Measurements from ENCODE around the gene GNB5.

The GNB5 gene

DNA sequence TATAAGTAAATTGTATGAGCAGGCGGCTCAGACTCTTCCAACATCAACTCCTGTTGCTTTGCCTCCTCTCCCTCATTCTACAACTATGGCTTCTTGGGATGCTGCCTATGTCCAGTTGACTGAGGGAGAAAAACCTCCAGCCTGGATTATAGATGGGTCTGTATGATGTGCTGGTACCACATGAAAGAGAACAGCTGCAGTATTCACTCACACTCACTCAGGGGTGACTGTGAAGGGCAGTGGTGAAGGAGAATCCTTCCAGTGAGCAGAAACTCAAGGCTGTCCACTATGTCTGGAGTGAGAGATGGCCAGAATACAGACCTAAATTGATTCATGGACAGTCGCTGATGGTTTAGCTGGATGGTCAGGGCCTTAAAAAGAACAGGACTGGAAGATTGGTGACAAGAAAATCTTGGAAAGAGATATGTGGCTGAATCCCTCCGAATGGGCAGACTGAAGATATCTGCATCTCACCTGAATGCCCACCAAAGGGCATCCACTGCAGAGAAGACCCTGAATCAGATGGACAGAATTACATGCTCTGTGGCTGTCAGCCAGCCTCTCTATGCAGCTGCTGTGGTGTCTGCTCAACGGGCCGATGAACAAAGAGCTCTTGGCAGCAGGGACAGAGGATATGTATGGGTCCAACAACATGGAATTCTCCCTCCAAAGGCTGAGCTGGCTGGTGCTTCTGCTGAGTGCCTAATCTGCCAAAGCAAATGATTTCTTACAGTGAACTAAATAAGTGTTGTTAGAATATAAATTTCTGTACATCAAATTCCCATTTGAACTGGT, 76.7 kb downstream of the GNB5 start:
- TF ChIP-seq, protein P1, sequence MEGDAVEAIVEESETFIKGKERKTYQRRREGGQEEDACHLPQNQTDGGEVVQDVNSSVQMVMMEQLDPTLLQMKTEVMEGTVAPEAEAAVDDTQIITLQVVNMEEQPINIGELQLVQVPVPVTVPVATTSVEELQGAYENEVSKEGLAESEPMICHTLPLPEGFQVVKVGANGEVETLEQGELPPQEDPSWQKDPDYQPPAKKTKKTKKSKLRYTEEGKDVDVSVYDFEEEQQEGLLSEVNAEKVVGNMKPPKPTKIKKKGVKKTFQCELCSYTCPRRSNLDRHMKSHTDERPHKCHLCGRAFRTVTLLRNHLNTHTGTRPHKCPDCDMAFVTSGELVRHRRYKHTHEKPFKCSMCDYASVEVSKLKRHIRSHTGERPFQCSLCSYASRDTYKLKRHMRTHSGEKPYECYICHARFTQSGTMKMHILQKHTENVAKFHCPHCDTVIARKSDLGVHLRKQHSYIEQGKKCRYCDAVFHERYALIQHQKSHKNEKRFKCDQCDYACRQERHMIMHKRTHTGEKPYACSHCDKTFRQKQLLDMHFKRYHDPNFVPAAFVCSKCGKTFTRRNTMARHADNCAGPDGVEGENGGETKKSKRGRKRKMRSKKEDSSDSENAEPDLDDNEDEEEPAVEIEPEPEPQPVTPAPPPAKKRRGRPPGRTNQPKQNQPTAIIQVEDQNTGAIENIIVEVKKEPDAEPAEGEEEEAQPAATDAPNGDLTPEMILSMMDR (IDR thresholded peaks at IDR 0.05; ENCODE audit: insufficient read depth, low read depth, low read length, missing control alignments): no peak
- H3K4me3 ChIP-seq (ENCODE audit: low read length): no peak overlapping the region
- no peak for DNase-seq (ENCODE audit: low read depth)

GRCh38 chr15:52113708-52114107, 77.5 kb downstream of the GNB5 start:
- no peak overlapping the region for H3K4me3 ChIP-seq (ENCODE audit: low read length)
- TF ChIP-seq, protein P1 (IDR thresholded peaks at IDR 0.05; ENCODE audit: insufficient read depth, low read depth, low read length, missing control alignments): no peak
- no peak for DNase-seq (ENCODE audit: low read depth)

DNA sequence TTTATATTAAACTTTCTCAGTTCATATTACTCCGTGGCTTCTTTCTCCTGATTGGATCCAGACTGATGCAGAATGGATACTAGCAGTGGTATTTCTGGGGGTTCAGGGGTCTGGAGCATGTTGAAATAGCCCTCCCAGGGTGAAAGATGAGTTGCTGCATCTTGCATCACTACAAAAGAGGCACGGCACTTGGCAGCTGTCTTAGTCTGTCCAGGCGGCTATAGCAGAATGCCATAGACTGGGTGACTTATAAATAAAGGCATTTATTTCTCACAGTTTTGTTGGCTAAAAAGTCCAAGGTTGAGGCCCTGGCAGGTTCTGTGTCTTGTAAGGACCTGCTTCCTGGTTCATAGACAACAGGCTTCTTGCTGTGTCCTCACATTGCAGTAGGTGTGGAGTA, 78.0 kb downstream of the GNB5 start:
- TF ChIP-seq, protein P1 (IDR thresholded peaks at IDR 0.05; ENCODE audit: insufficient read depth, low read depth, low read length, missing control alignments): no peak
- DNase-seq (ENCODE audit: low read depth): no peak

DNA sequence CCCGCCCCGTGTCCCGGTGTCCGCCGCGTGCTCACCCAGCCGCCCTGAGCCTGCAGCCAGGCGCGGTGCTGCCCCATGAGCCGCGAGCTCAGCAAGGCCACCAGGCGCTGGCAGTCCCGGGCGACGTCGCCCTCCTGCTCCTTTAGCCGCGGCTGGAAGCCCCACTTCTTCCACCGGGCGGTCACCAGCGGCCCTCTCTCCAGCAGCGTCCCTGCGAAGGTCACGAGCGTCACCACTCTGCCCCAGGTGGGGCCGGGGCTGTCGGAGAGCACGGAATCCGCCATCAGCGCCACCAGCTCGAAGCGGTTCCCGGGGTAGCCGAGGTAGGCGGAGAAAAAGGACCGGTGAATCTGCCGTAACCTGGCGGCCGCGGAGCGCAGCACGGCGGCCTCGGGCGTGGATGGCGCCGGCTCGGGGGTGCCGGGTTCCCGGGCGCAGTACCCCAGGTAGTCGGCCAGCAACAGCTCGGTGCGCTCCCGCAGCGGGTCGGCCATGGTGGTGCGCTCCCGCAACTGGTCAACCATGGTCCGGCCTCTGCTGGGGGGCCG, 78.9 kb downstream of the GNB5 start:
- peak overlapping the region; percentile 33 for H3K4me3 ChIP-seq (ENCODE audit: low read length)
- no peak for DNase-seq (ENCODE audit: low read depth)
- TF ChIP-seq, protein P1 (IDR thresholded peaks at IDR 0.05; ENCODE audit: insufficient read depth, low read depth, low read length, missing control alignments): peak; percentile 27

More for the DNA sequence above, 78.0 kb downstream of the GNB5 start:
- no peak overlapping the region for H3K4me3 ChIP-seq (ENCODE audit: low read length)

- no peak overlapping the region for H3K4me3 ChIP-seq (ENCODE audit: low read length)
- TF ChIP-seq, protein P1 (IDR thresholded peaks at IDR 0.05; ENCODE audit: insufficient read depth, low read depth, low read length, missing control alignments): no peak
- DNase-seq (ENCODE audit: low read depth): no peak
These were observed 79.5 kb downstream of the GNB5 start for GRCh38 chr15:52111517-52112202.

GRCh38 chr15:52109559-52110451, 81.4 kb downstream of the GNB5 start:
- H3K4me3 ChIP-seq (ENCODE audit: low read length): no peak overlapping the region
- TF ChIP-seq, protein P1 (IDR thresholded peaks at IDR 0.05; ENCODE audit: insufficient read depth, low read depth, low read length, missing control alignments): no peak
- DNase-seq (ENCODE audit: low read depth): no peak

Data from epithelial cell of esophagus (primary cell).